ENCODE results near the gene OTOG. TPM values are rescaled to one million over a fixed set of nuclear protein-coding genes. Genes with fewer than 3 reads are reported as not detected.

The OTOG gene
- total and polyA plus RNA-seq, 2 donors (not counting 3 experiments of a cell fraction or from before 2014, with no cell fraction given) = not detected

DNA sequence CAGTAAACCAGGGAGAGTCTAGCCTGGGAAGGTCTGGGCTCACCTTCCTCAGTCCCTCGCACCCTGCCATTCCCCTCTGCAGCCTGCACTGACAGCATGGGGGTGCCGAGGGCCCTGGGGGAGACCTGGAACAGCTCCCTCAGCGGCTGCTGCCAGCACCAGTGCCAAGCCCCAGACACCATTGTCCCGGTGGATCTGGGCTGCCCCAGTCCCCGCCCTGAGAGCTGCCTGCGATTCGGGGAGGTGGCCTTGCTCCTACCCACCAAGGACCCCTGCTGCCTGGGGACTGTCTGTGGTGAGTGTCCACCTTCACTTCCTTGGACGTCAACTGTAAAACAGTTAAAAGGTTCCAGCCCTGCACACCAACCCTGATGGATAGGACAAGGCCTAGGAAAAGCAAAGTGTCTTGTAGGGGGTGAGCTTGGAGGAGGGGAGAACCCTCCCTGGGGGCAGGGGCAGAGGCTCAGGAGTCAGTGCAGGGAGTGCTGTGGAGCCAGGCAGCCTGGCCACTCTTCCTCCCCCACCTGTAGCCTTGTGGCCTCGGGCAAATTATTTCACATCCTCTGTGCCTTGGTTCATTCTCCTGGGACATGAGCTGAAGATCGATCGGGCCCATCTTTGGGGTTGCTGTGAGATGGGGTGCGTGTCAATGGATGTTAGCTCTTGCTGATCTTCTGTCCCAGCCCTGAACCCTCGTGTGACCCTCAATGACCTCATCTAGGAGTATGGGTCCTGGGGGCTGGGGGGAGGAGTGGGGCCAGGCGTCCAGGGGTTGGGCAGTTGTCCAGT lies 87.1 kb downstream of the OTOG start:
- FAIRE-seq (no peak), DNase-seq (ENCODE audit: low read depth, low spot score) (no peak)
- no peak overlapping the region for H3K4me2 ChIP-seq (ENCODE audit: insufficient read depth, low read length)
- H3K27me3 ChIP-seq (ENCODE audit: control insufficient read depth in 2 of 2, insufficient read depth in 2 of 2, low read length in 2 of 2) = peaks cover 0 to 2% of the 10 kb centered on the region in 2 experiments
- intact Hi-C loops (cut with micrococcal nuclease) = no loop called here
- ChIA-PET CTCF (no interaction called here), POLR2A (no interaction called here)
- dilution Hi-C loops (cut with MboI; ENCODE audit: extremely low pct_ligation_motif_present, low sequenced_read_pairs) = no loop called here
- no peaks in the 10 kb centered on the region for H3K4me1 ChIP-seq (ENCODE audit: control insufficient read depth, extremely low read depth, insufficient read depth, low read length)
- H3K9ac ChIP-seq (replicated peaks; ENCODE audit: extremely low read depth, insufficient read depth, low read length) = no peak overlapping the region
- no peak overlapping the region for H3K4me3 ChIP-seq (replicated peaks in 1 of 3; ENCODE audit: insufficient read depth in 1 of 3, low read depth in 1 of 3, low read length in 3 of 3)
- TF ChIP-seq FOS (IDR thresholded peaks at IDR 0.05; ENCODE audit: borderline replicate concordance, insufficient read depth, low read length) (no peak), POLR2A (IDR thresholded peaks at IDR 0.05; ENCODE audit: low read depth, low read length) (no peak), MYC (IDR thresholded peaks at IDR 0.05; ENCODE audit: low read depth, low read length) (no peak), GATA2 (IDR thresholded peaks at IDR 0.05; ENCODE audit: insufficient read depth, insufficient read length, low read depth, low read length) (no peak), POLR2AphosphoS5 (IDR thresholded peaks at IDR 0.05; ENCODE audit: insufficient read depth, low read depth, low read length) (no peak), JUN (IDR thresholded peaks at IDR 0.05; ENCODE audit: borderline replicate concordance, insufficient read depth, insufficient read length, low read depth) (no peak), EZH2 (IDR thresholded peaks at IDR 0.05; ENCODE audit: borderline replicate concordance, low read depth, low read length, severe bottlenecking) (no peak)
- TF ChIP-seq, protein P1, sequence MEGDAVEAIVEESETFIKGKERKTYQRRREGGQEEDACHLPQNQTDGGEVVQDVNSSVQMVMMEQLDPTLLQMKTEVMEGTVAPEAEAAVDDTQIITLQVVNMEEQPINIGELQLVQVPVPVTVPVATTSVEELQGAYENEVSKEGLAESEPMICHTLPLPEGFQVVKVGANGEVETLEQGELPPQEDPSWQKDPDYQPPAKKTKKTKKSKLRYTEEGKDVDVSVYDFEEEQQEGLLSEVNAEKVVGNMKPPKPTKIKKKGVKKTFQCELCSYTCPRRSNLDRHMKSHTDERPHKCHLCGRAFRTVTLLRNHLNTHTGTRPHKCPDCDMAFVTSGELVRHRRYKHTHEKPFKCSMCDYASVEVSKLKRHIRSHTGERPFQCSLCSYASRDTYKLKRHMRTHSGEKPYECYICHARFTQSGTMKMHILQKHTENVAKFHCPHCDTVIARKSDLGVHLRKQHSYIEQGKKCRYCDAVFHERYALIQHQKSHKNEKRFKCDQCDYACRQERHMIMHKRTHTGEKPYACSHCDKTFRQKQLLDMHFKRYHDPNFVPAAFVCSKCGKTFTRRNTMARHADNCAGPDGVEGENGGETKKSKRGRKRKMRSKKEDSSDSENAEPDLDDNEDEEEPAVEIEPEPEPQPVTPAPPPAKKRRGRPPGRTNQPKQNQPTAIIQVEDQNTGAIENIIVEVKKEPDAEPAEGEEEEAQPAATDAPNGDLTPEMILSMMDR (IDR thresholded peaks at IDR 0.05; ENCODE audit: extremely low read depth in 1 of 2, insufficient read depth in 1 of 2, low read depth in 1 of 2, low read length in 2 of 2) = no peak
- TF ChIP-seq, protein P2, sequence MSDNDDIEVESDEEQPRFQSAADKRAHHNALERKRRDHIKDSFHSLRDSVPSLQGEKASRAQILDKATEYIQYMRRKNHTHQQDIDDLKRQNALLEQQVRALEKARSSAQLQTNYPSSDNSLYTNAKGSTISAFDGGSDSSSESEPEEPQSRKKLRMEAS (IDR thresholded peaks at IDR 0.05; ENCODE audit: insufficient read depth, insufficient read length) = no peak
- H3K36me3 ChIP-seq (ENCODE audit: control insufficient read depth in 2 of 2, extremely low read depth in 1 of 2, insufficient read depth in 2 of 2, low read length in 2 of 2) = no peaks in the 10 kb centered on the region
- no peaks in the 10 kb centered on the region for H3K9me3 ChIP-seq (replicated peaks; ENCODE audit: control insufficient read depth, insufficient read depth, low read length)
- H3K27ac ChIP-seq (ENCODE audit: insufficient read depth, low read depth, low read length) = no peak overlapping the region
- H2AFZ ChIP-seq (ENCODE audit: low read depth, low read length) = no peak overlapping the region
- no peaks in the 10 kb centered on the region for H3K79me2 ChIP-seq (ENCODE audit: control insufficient read depth, insufficient read depth, low read length)
- no peaks in the 10 kb centered on the region for H4K20me1 ChIP-seq (replicated peaks; ENCODE audit: control insufficient read depth, extremely low read depth, insufficient read depth, low read length)
- no peaks in the 10 kb centered on the region for H3K9me1 ChIP-seq (replicated peaks; ENCODE audit: control insufficient read depth, extremely low read depth, insufficient read depth, low read length)
- BruUV-seq (replicated peaks) = no TSS peak

Data from endothelial cell of umbilical vein (primary cell).